HL-60/S4 treated with retinoic acid at 250 ng/mL for 4 days and 3 days (cell line): ENCODE measurements around the gene PPFIA3.
"Not testable (repeated sequence)": the region's sequence is repeated elsewhere in the genome, so short reads cannot be mapped to it uniquely, and the experiment has no call there.

Source experiments
- in situ Hi-C: fragments of 300-500 bp; cut with MboI; formaldehyde crosslinking; loops from 2 replicates; pipeline ENCODE4 v1.7.0; 2022; ENCODE audit warnings: low sequenced_read_pairs

PPFIA3 gene

GRCh38 chr19:49119411-49120324 is at the start of gene PPFIA3:
PPFIA3 (plus strand) TSS chr19:49119544; CDS start chr19:49127874, 8,330 bp downstream.
- in situ Hi-C loops = no loop called here

- in situ Hi-C loops = no loop called here
Measured at GRCh38 chr19:49070416-49070815, 48.9 kb upstream of the PPFIA3 start.

GRCh38 chr19:49071860-49072547 is 47.3 kb upstream of the PPFIA3 start:
- in situ Hi-C loops = no loop called here

GRCh38 chr19:49073514-49074378 is 45.6 kb upstream of the PPFIA3 start:
- in situ Hi-C loops = no loop called here

- in situ Hi-C loops = not testable (repeated sequence)
Measured at GRCh38 chr19:49074869-49075268, 44.5 kb upstream of the PPFIA3 start.

- in situ Hi-C loops = no loop called here
Measured at GRCh38 chr19:49080392-49080791, 39.0 kb upstream of the PPFIA3 start.

GRCh38 chr19:49081273-49081672 is 38.1 kb upstream of the PPFIA3 start:
- in situ Hi-C loops = no loop called here

GRCh38 chr19:49084206-49085019 is 34.9 kb upstream of the PPFIA3 start:
- in situ Hi-C loops = no loop called here

GRCh38 chr19:49085020-49085867 is 34.1 kb upstream of the PPFIA3 start, which contains the start of gene SNRNP70:
SNRNP70 (plus strand) TSS chr19:49085451; CDS start chr19:49086415, 964 bp downstream.
- in situ Hi-C loops = no loop called here

- in situ Hi-C loops = no loop called here
Measured at GRCh38 chr19:49085868-49086232, 33.5 kb upstream of the PPFIA3 start.

GRCh38 chr19:49086296-49086695 is 33.0 kb upstream of the PPFIA3 start:
- in situ Hi-C loops = no loop called here

- in situ Hi-C loops = loop anchor here (10.0 kb wide), 1 partner anchor 113 kb away; no protein-coding TSS in a partner anchor
Measured at GRCh38 chr19:49091391-49092038, 27.8 kb upstream of the PPFIA3 start.

GRCh38 chr19:49092686-49093085 is 26.7 kb upstream of the PPFIA3 start:
- in situ Hi-C loops = loop anchor here (10.0 kb wide), 1 partner anchor 112 kb away; no protein-coding TSS in a partner anchor

GRCh38 chr19:49094505-49095482 is 24.6 kb upstream of the PPFIA3 start:
- in situ Hi-C loops = loop anchor here (10.0 kb wide), 1 partner anchor 110 kb away; no protein-coding TSS in a partner anchor

- in situ Hi-C loops = loop anchor here (10.0 kb wide), 1 partner anchor 107 kb away; no protein-coding TSS in a partner anchor
Measured at GRCh38 chr19:49097453-49098288, 21.7 kb upstream of the PPFIA3 start.

GRCh38 chr19:49098795-49099194 is 20.5 kb upstream of the PPFIA3 start:
- in situ Hi-C loops = loop anchor here (10.0 kb wide), 1 partner anchor 106 kb away; no protein-coding TSS in a partner anchor
